Measurements from ENCODE around the gene VPS35. TPM values are rescaled to one million over a fixed set of nuclear protein-coding genes. Genes with fewer than 3 reads are reported as not detected.
"Not testable (repeated sequence)": the region's sequence is repeated elsewhere in the genome, so short reads cannot be mapped to it uniquely, and the experiment has no call there.

Gene VPS35
- total RNA-seq, 1 donor from 2014 or later = 105 TPM

DNA sequence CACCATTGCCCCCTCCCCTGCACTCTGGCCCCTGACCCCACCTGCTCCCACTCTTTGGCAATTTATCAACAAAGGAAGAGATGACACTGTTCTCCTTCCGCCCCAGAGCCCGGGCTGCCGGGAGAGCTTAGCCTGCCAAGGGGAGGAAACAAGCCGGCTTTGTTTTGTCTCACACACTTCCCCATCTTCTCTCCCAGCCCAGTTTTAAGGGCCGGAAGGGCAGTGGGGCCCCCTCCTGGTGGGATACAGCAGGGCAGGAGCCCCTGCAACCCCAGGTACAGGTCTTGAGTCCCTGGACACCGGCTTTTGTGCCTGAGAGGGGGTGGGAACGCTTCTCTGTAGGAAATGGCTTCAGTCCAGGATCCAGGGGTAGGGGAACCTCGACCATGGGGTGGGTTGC lies 65.7 kb downstream of the VPS35 start:
- not testable (repeated sequence) for H3K9me3 Mint-ChIP-seq (ENCODE audit: low read depth); H3K27me3 Mint-ChIP-seq (ENCODE audit: low read depth); DNase-seq (ENCODE audit: low spot score); H3K27ac Mint-ChIP-seq (ENCODE audit: unreplicated experiment); H3K4me3 Mint-ChIP-seq (ENCODE audit: unreplicated experiment); H3K36me3 Mint-ChIP-seq (ENCODE audit: low read depth)
- TF ChIP-seq, protein P1, sequence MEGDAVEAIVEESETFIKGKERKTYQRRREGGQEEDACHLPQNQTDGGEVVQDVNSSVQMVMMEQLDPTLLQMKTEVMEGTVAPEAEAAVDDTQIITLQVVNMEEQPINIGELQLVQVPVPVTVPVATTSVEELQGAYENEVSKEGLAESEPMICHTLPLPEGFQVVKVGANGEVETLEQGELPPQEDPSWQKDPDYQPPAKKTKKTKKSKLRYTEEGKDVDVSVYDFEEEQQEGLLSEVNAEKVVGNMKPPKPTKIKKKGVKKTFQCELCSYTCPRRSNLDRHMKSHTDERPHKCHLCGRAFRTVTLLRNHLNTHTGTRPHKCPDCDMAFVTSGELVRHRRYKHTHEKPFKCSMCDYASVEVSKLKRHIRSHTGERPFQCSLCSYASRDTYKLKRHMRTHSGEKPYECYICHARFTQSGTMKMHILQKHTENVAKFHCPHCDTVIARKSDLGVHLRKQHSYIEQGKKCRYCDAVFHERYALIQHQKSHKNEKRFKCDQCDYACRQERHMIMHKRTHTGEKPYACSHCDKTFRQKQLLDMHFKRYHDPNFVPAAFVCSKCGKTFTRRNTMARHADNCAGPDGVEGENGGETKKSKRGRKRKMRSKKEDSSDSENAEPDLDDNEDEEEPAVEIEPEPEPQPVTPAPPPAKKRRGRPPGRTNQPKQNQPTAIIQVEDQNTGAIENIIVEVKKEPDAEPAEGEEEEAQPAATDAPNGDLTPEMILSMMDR (IDR thresholded peaks at IDR 0.05) = peak; percentile 18
- peaks cover 19% of the 10 kb centered on the region for H3K4me1 Mint-ChIP-seq (ENCODE audit: low read depth)

DNA sequence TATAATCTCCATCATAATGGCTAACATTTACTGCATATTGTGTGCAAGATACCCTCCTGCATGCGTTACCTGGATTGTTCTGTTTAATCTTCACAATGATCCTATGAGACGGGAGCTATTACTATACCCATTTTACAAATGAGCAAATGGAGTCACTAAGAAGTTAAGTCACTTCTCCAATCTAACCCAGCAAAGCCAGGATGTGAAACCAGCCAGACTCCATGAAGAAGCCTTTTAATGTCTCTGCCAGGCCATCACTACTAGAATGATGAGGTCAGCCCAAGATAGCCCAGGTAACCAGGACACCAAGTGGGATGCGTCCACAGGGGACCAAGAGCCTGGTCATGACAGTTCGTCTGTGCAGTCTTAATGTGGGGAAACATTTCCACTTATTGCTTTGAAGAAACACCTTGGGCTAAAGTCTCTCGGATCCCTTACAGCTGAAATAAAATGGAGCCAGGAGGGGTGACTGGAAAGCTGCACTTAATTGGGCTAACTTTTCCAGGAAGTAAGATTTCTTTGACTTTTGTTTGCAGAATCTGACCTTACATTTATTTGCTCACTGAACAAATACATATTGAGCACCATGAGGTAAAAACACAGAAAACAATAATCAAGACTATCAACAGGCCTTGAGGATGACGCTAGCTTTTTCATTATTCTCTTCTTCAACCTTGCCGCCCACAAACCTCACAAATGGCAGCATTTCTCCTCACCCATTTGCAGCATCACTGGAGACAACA lies 66.9 kb downstream of the VPS35 start:
- Mint-ChIP-seq H3K4me3 (ENCODE audit: unreplicated experiment) (peak overlapping the region; percentile 82), H3K36me3 (ENCODE audit: low read depth) (no peaks in the 10 kb centered on the region), H3K27ac (ENCODE audit: unreplicated experiment) (no peak overlapping the region), H3K27me3 (ENCODE audit: low read depth) (no peaks in the 10 kb centered on the region), H3K4me1 (ENCODE audit: low read depth) (peaks cover 19% of the 10 kb centered on the region), H3K9me3 (ENCODE audit: low read depth) (no peaks in the 10 kb centered on the region)
- TF ChIP-seq, protein P1 (IDR thresholded peaks at IDR 0.05) = no peak
- DNase-seq (ENCODE audit: low spot score) = no peak

DNA sequence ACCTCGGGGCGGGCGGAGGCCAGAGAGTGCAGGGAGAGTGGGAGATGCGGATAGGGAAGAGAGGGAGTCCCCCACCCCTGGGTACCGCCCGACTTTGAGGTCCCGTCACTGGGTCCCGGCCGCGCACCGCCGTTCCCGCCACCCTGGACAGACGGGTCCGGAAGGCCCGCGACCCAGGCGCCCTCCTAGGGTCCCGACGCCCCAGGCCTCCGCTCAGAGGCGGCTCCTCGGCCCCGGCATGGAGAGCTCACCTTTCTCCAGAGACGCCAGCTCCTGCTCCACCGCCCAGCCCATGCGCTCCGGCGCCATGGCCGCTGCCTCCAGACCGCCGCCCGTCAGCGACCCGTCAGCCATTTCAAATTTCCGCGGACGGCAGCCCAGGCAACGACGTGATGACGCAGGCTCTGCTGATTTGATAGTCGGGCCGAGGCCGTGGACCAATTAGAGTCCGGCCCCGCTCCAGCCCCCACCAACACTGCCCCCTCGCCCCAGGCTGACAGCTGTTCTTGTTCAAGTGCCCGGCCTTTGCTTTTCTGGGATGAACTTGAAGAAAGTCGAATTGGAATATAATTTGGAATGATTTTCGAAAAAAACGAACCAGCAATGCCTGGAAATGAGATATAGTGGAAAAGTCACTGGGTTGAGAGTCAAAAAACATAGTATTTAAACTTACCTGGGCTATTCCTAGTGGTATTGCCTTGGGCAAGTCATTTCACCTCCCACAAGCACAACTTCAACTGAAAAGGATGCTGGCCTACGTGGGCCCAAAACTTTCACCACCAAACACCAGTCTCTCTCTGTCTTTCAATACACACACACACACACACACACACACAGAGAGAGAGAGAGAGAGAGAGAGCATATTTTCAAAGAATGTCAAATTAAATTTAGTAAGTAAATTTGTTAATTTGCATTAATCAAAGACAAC lies 67.7 kb downstream of the VPS35 start, which contains the start of gene SHCBP1:
TSS of gene SHCBP1 (minus strand) at position 374 of the 928 bp plus-strand sequence. CDS start at position 354, 20 bp downstream.
- H3K4me1 Mint-ChIP-seq (ENCODE audit: low read depth) = peaks cover 19% of the 10 kb centered on the region

DNA sequence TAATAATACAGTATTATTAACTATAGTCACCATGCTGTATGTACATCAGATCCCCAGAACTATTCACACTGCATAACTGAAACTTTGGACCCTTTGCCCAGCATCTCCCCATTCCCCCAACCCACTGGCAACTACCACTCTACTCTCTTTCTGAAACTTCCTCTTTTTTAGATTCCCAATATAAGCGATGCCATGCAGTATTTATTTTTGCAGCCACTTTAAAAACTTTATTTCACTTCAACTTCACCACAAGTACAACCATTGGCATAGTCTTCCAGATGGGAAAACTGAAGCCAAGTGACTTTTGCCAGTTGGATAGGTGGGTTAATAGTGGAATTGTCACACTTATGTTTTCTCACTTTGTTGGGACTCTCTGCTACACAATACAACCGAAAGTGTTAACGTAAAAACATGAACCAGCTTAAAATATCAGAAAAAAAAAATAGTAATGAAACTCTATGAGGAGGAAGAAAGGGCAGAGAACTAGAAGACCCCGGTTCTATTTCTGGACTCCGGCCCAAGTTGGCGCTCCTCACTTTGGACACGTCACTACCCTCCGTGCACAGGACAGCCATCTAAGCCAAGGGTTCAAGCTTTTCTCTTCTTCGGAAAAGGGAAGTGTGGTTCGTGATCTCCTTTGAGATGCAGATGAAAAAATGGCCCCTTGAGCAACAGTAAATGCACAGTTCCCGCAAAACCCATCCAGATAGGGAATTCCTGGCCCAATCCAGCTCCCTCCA lies 68.5 kb downstream of the VPS35 start:
- no peaks in the 10 kb centered on the region for H3K27me3 Mint-ChIP-seq (ENCODE audit: low read depth)
- H3K4me1 Mint-ChIP-seq (ENCODE audit: low read depth) = peaks cover 19% of the 10 kb centered on the region
- no peaks in the 10 kb centered on the region for H3K9me3 Mint-ChIP-seq (ENCODE audit: low read depth)
- H3K27ac Mint-ChIP-seq (ENCODE audit: unreplicated experiment) = peak overlapping the region; percentile 45
- peaks cover 4% of the 10 kb centered on the region for H3K36me3 Mint-ChIP-seq (ENCODE audit: low read depth)
- TF ChIP-seq, protein P1 (IDR thresholded peaks at IDR 0.05) = no peak
- H3K4me3 Mint-ChIP-seq (ENCODE audit: unreplicated experiment) = peak overlapping the region; percentile 82
- no peak for DNase-seq (ENCODE audit: low spot score)

More for the DNA sequence above, 67.7 kb downstream of the VPS35 start, which contains the start of gene SHCBP1:
- peaks cover 1% of the 10 kb centered on the region for H3K36me3 Mint-ChIP-seq (ENCODE audit: low read depth)
- peak; percentile 96 for DNase-seq (ENCODE audit: low spot score)
- no peaks in the 10 kb centered on the region for H3K27me3 Mint-ChIP-seq (ENCODE audit: low read depth)
- TF ChIP-seq, protein P1 (IDR thresholded peaks at IDR 0.05) = no peak
- peak within 1 kb of the TSS; percentile 82 for H3K4me3 Mint-ChIP-seq (ENCODE audit: unreplicated experiment)
- peak within 1 kb of the TSS; percentile 69 for H3K27ac Mint-ChIP-seq (ENCODE audit: unreplicated experiment)
- no peaks in the 10 kb centered on the region for H3K9me3 Mint-ChIP-seq (ENCODE audit: low read depth)
